Suprapubic skin (tissue), 4 donors: ENCODE data around the gene FAM3A. TPM values are rescaled to one million over a fixed set of nuclear protein-coding genes. Genes with fewer than 3 reads are reported as not detected.

ENCODE experiments used
- DNase-seq, 2 donors: peaks; one replicate each; pipeline ENCODE4 v3.0.0-alpha.2; 2019; ENCODE audit warnings: low spot score in 2 of 2
- H3K27ac ChIP-seq: fragments of 200-600 bp; sonication (generic); one replicate; pipeline ENCODE4 v1.5.1; 2019
- H3K27me3 ChIP-seq: fragments of 200-600 bp; sonication (generic); one replicate; pipeline ENCODE4 v1.5.1; 2019
- H3K36me3 ChIP-seq: fragments of 200-600 bp; sonication (generic); one replicate; pipeline ENCODE4 v1.5.1; 2019
- H3K4me1 ChIP-seq: fragments of 200-600 bp; sonication (generic); one replicate; pipeline ENCODE4 v1.5.1; 2019
- H3K4me3 ChIP-seq: fragments of 200-600 bp; sonication (generic); one replicate; pipeline ENCODE4 v1.5.1; 2019; ENCODE audit warnings: mild to moderate bottlenecking
- H3K9me3 ChIP-seq: fragments of 200-600 bp; sonication (generic); one replicate; pipeline ENCODE4 v1.5.1; 2019
- CTCF ChIP-seq, 2 donors: fragments of 200-600 bp in 1 of 2; fragments of 450-650 bp in 1 of 2; sonication (generic) in 1 of 2; IDR thresholded peaks; one replicate each; pipeline ENCODE4 v1.5.1; 2016 to 2019; ENCODE audit warnings: antibody characterized with exemption in 2 of 2, mild to moderate bottlenecking in 1 of 2, moderate library complexity in 1 of 2
- EP300 ChIP-seq: sonication (generic); formaldehyde crosslinking; IDR thresholded peaks from one replicate; pipeline ENCODE4 v1.6.1; 2017; ENCODE audit warnings: antibody characterized with exemption
- POLR2A ChIP-seq, 2 donors: fragments of 450-650 bp; IDR thresholded peaks; one replicate each; pipeline ENCODE4 v1.6.1; 2017; ENCODE audit warnings: antibody characterized with exemption in 2 of 2, mild to moderate bottlenecking in 2 of 2, moderate library complexity in 2 of 2
- POLR2AphosphoS5 ChIP-seq, 3 donors: sonication (generic); formaldehyde crosslinking; IDR thresholded peaks; one replicate each; pipeline ENCODE4 v1.6.1; 2017; ENCODE audit warnings: antibody characterized with exemption in 3 of 3
- WGBS: methylation state at CpG from one replicate; pipeline ENCODE4 v1.1.5; 2018; 5-methylcytosine and 5-hydroxymethylcytosine counted together
- total RNA-seq, 4 donors: library from RNA; depleted of rRNA; stranded (reverse); fragments of >200 nt; gene quantifications; one replicate each; pipeline ENCODE4 v1.1.0, GENCODE V29; 2016

Gene FAM3A
- total RNA-seq, 4 donors from 2014 or later: 33.5 to 40.6 (median 36.6) TPM

GRCh38 chrX:154473683-154474082 is 42.3 kb downstream of the FAM3A start:
- Histone ChIP-seq H3K4me3 (no peak overlapping the region), H3K9me3 (no peaks in the 10 kb centered on the region), H3K36me3 (peaks cover 31% of the 10 kb centered on the region), H3K4me1 (peaks cover 8% of the 10 kb centered on the region), H3K27ac (no peak overlapping the region), H3K27me3 (no peaks in the 10 kb centered on the region)
- 74% methylated on average over 7 of the region's 7 CpGs for WGBS
- no peak for TF ChIP-seq POLR2A (IDR thresholded peaks at IDR 0.05)
- no peak for TF ChIP-seq EP300
- DNase-seq: no peak

- 70% methylated on average over 24 of the region's 28 CpGs for WGBS
- Histone ChIP-seq H3K27me3 (no peaks in the 10 kb centered on the region), H3K27ac (no peak overlapping the region), H3K4me1 (peaks cover 3% of the 10 kb centered on the region), H3K9me3 (no peaks in the 10 kb centered on the region), H3K4me3 (no peak overlapping the region), H3K36me3 (peaks cover 39% of the 10 kb centered on the region)
- TF ChIP-seq EP300 (no peak), POLR2A (IDR thresholded peaks at IDR 0.05) (no peak), POLR2AphosphoS5 (IDR thresholded peaks at IDR 0.05) (no peak), CTCF (IDR thresholded peaks at IDR 0.05) (no peak)
- DNase-seq: no peak
Observed at GRCh38 chrX:154472685-154473632, 43.1 kb downstream of the FAM3A start.

- Histone ChIP-seq H3K36me3 (peaks cover 48% of the 10 kb centered on the region), H3K4me1 (no peaks in the 10 kb centered on the region), H3K4me3 (no peak overlapping the region), H3K27ac (no peak overlapping the region), H3K9me3 (no peaks in the 10 kb centered on the region), H3K27me3 (no peaks in the 10 kb centered on the region)
- WGBS: 88% methylated on average over 23 of the region's 23 CpGs
- DNase-seq: no peak
- TF ChIP-seq POLR2A (IDR thresholded peaks at IDR 0.05) (no peak), EP300 (no peak), POLR2AphosphoS5 (IDR thresholded peaks at IDR 0.05) (no peak), CTCF (IDR thresholded peaks at IDR 0.05) (no peak)
Observed at GRCh38 chrX:154471839-154472684, 44.0 kb downstream of the FAM3A start.

- no peaks in the 10 kb centered on the region for H3K27me3 ChIP-seq
- H3K4me1 ChIP-seq: no peaks in the 10 kb centered on the region
- 90% methylated on average over 19 of the region's 23 CpGs for whole genome bisulfite sequencing
- H3K36me3 ChIP-seq: peaks cover 58% of the 10 kb centered on the region
- DNase-seq: no peak
- no peaks in the 10 kb centered on the region for H3K9me3 ChIP-seq
- TF ChIP-seq POLR2A (IDR thresholded peaks at IDR 0.05) (no peak), CTCF (IDR thresholded peaks at IDR 0.05) (no peak), EP300 (no peak), POLR2AphosphoS5 (IDR thresholded peaks at IDR 0.05) (no peak)
- H3K27ac ChIP-seq: no peak overlapping the region
- H3K4me3 ChIP-seq: no peak overlapping the region
Observed at GRCh38 chrX:154470914-154471568, 45.0 kb downstream of the FAM3A start.

- 83% methylated on average over 1 of the region's 14 CpGs for WGBS
- Histone ChIP-seq H3K36me3 (peaks cover 64% of the 10 kb centered on the region), H3K27me3 (no peaks in the 10 kb centered on the region), H3K4me1 (no peaks in the 10 kb centered on the region), H3K4me3 (no peak overlapping the region), H3K27ac (no peak overlapping the region), H3K9me3 (no peaks in the 10 kb centered on the region)
- TF ChIP-seq POLR2AphosphoS5 (IDR thresholded peaks at IDR 0.05) (no peak), POLR2A (IDR thresholded peaks at IDR 0.05) (no peak), CTCF (IDR thresholded peaks at IDR 0.05) (no peak), EP300 (no peak)
- DNase-seq: no peak
Observed at GRCh38 chrX:154470434-154470833, 45.6 kb downstream of the FAM3A start.
